CD14-positive monocyte (primary cell): Measurements from ENCODE around the gene PAMR1. TPM values are rescaled to one million over a fixed set of nuclear protein-coding genes. Genes with fewer than 3 reads are reported as not detected.

ENCODE experiments used
- DNase-seq, 3 donors: peaks; one replicate each; pipeline ENCODE4 v3.0.0-alpha.2; 2011 to 2022
- H2AFZ ChIP-seq: 2 replicates; pipeline ENCODE4 v1.6.0; 2012; ENCODE audit warnings: mild to moderate bottlenecking, low read depth, low read length, inconsistent platforms; ENCODE audit not compliant: insufficient read depth, poor library complexity, severe bottlenecking
- H3K27ac ChIP-seq, 2 donors: 1 replicate in 1 of 2; 2 replicates in 1 of 2; pipeline ENCODE4 v1.5.1; 2012 to 2013; ENCODE audit warnings: low read length in 2 of 2, control low read depth in 1 of 2, inconsistent platforms in 1 of 2, low read depth in 1 of 2, mild to moderate bottlenecking in 1 of 2
- H3K27me3 ChIP-seq, 2 donors: one replicate each; pipeline versions ENCODE4 v1.6.0 to v1.6.1; 2011 to 2013; ENCODE audit warnings: low read length in 2 of 2; ENCODE audit not compliant: control insufficient read depth in 2 of 2, insufficient read depth in 2 of 2
- H3K36me3 ChIP-seq, 2 donors: replicated peaks in 1 of 2; 1 replicate in 1 of 2; 2 replicates in 1 of 2; pipeline versions ENCODE4 v1.5.1 to v1.6.1; 2012 to 2013; ENCODE audit warnings: low read length in 2 of 2, control low read depth in 1 of 2, inconsistent platforms in 1 of 2, mild to moderate bottlenecking in 1 of 2; ENCODE audit not compliant: insufficient read depth in 2 of 2, control insufficient read depth in 1 of 2
- H3K4me1 ChIP-seq, 2 donors: 1 replicate in 1 of 2; 2 replicates in 1 of 2; pipeline versions ENCODE4 v1.5.1 to v1.6.1; 2012 to 2013; ENCODE audit warnings: low read length in 2 of 2, control low read depth in 1 of 2, inconsistent platforms in 1 of 2, mild to moderate bottlenecking in 1 of 2, moderate library complexity in 1 of 2; ENCODE audit not compliant: insufficient read depth in 2 of 2, control insufficient read depth in 1 of 2
- H3K4me2 ChIP-seq: replicated peaks from 2 replicates; pipeline ENCODE3; 2012; ENCODE audit warnings: low read length, moderate library complexity, mild to moderate bottlenecking; ENCODE audit not compliant: poor library complexity, severe bottlenecking; ENCODE audit errors: extremely low read depth
- H3K4me3 ChIP-seq, 3 experiments: fragments of 200-600 bp in 1 of 3; sonication (generic) in 1 of 3; replicated peaks in 1 of 3; 1 replicate in 2 of 3; 2 replicates in 1 of 3; pipeline ENCODE4 v1.5.1; 2011 to 2013; ENCODE audit warnings: low read length in 3 of 3, mild to moderate bottlenecking in 3 of 3, control low read depth in 2 of 3, low read depth in 2 of 3, inconsistent platforms in 1 of 3, moderate library complexity in 1 of 3
- H3K79me2 ChIP-seq: 2 replicates; pipeline ENCODE4 v1.6.0; 2012; ENCODE audit warnings: mild to moderate bottlenecking, control low read depth, inconsistent platforms, low read length, moderate library complexity; ENCODE audit not compliant: insufficient read depth
- H3K9ac ChIP-seq: 2 replicates; pipeline ENCODE4 v1.6.0; 2017; ENCODE audit warnings: low read length, mild to moderate bottlenecking; ENCODE audit not compliant: insufficient read depth, poor library complexity, severe bottlenecking
- H3K9me3 ChIP-seq, 2 donors: replicated peaks in 1 of 2; 1 replicate in 1 of 2; 2 replicates in 1 of 2; pipeline versions ENCODE4 v1.5.1 to v1.6.1; 2012 to 2013; ENCODE audit warnings: low read length in 2 of 2, control low read depth in 1 of 2; ENCODE audit not compliant: control insufficient read depth in 1 of 2, insufficient read depth in 1 of 2
- H4K20me1 ChIP-seq: 2 replicates; pipeline ENCODE4 v1.6.0; 2012; ENCODE audit warnings: mild to moderate bottlenecking, low read length, control low read depth, moderate library complexity; ENCODE audit not compliant: insufficient read depth
- H3K27ac Mint-ChIP-seq, 7 donors: one replicate each; pipeline ENCODE4 v1.8.0; 2020; ENCODE audit warnings: mild to moderate bottlenecking in 7 of 7, mixed read lengths in 7 of 7, moderate library complexity in 6 of 7, inconsistent platforms in 2 of 7
- H3K27me3 Mint-ChIP-seq, 3 donors: one replicate each; pipeline ENCODE4 v1.8.0; 2021 to 2022; ENCODE audit warnings: low read depth in 3 of 3, mild to moderate bottlenecking in 3 of 3, mixed read lengths in 3 of 3, moderate library complexity in 3 of 3, inconsistent platforms in 1 of 3
- H3K36me3 Mint-ChIP-seq, 2 donors: one replicate each; pipeline ENCODE4 v1.8.0; 2020; ENCODE audit warnings: mixed read lengths in 2 of 2, inconsistent platforms in 1 of 2, mild to moderate bottlenecking in 1 of 2
- H3K4me1 Mint-ChIP-seq: one replicate; pipeline ENCODE4 v1.8.0; 2020; ENCODE audit warnings: mild to moderate bottlenecking, mixed read lengths
- H3K4me3 Mint-ChIP-seq, 2 donors: one replicate each; pipeline ENCODE4 v1.8.0; 2020; ENCODE audit warnings: mild to moderate bottlenecking in 2 of 2, mixed read lengths in 2 of 2, moderate library complexity in 1 of 2
- H3K9me3 Mint-ChIP-seq, 7 donors: one replicate each; pipeline ENCODE4 v1.8.0; 2020 to 2022; ENCODE audit warnings: mixed read lengths in 7 of 7, mild to moderate bottlenecking in 6 of 7, moderate library complexity in 6 of 7, inconsistent platforms in 2 of 7
- WGBS: methylation state at CpG from one replicate; pipeline ENCODE4 v1.1.5; 2013; ENCODE audit warnings: missing lambda C conversion rate; ENCODE audit not compliant: insufficient coverage; 5-methylcytosine and 5-hydroxymethylcytosine counted together
- intact Hi-C, 2 donors: fragments of 100-400 bp; cut with micrococcal nuclease; formaldehyde crosslinking; loops; one replicate each; pipeline versions ENCODE4 v1.15.0 to v1.15.1; 2023
- polyA plus RNA-seq, 3 donors: library from polyadenylated mRNA; depleted of rRNA in 1 of 3; unstranded in 2 of 3; stranded (reverse) in 1 of 3; fragments of 300-500 nt in 2 of 3; fragments of >200 nt in 1 of 3; fragmentation: Illumina TruSeq in 2 of 3; gene quantifications; 1 replicate in 2 of 3; 2 replicates in 1 of 3; pipeline ENCODE4 v1.2.3, GENCODE V29; 2012 to 2021
- TF ChIP-seq, protein P1 (sequence below): fragments of 200-600 bp; IDR thresholded peaks from one replicate; pipeline ENCODE4 v1.8.0; 2022; ENCODE audit warnings: antibody characterized with exemption, mild to moderate bottlenecking

PAMR1 gene
- polyA plus RNA-seq, 3 donors: not detected

DNA sequence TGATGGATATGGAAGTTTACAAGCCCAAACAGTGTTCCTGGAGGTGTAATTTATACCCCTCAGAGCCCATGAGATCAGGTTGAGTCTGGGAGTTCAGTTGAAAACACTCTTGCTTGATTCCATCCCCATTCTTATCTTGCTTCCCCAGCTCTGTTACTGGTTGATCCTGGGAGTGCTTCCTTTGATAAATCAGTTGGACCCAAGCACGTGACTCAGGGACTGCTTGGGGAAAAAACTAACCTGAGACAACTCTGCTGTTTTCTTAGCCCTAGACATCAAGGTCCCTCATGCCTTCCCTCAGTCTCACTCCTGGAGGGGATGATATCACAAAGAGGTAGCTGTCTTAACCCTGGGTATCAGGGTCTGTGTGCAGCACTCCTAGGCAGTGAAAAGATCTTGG is 71.1 kb downstream of the PAMR1 start:
- H3K27me3 ChIP-seq: peaks cover 3 to 8% of the 10 kb centered on the region in 2 donors
- H3K4me3 ChIP-seq: no peak overlapping the region
- Mint-ChIP-seq H3K27me3 (peaks cover 10 to 30% (median 13%) of the 10 kb centered on the region in 3 donors), H3K4me1 (no peaks in the 10 kb centered on the region), H3K9me3 (peaks cover 0 to 6% (median 2%) of the 10 kb centered on the region in 7 donors), H3K27ac (no peak overlapping the region), H3K4me3 (no peak overlapping the region), H3K36me3 (no peaks in the 10 kb centered on the region)
- no peak overlapping the region for H3K27ac ChIP-seq
- peaks cover 0 to 3% of the 10 kb centered on the region in 2 donors for H3K9me3 ChIP-seq
- no peaks in the 10 kb centered on the region for H3K36me3 ChIP-seq
- TF ChIP-seq, protein P1, sequence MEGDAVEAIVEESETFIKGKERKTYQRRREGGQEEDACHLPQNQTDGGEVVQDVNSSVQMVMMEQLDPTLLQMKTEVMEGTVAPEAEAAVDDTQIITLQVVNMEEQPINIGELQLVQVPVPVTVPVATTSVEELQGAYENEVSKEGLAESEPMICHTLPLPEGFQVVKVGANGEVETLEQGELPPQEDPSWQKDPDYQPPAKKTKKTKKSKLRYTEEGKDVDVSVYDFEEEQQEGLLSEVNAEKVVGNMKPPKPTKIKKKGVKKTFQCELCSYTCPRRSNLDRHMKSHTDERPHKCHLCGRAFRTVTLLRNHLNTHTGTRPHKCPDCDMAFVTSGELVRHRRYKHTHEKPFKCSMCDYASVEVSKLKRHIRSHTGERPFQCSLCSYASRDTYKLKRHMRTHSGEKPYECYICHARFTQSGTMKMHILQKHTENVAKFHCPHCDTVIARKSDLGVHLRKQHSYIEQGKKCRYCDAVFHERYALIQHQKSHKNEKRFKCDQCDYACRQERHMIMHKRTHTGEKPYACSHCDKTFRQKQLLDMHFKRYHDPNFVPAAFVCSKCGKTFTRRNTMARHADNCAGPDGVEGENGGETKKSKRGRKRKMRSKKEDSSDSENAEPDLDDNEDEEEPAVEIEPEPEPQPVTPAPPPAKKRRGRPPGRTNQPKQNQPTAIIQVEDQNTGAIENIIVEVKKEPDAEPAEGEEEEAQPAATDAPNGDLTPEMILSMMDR: no peak
- no peaks in the 10 kb centered on the region for H4K20me1 ChIP-seq
- intact Hi-C loops: no loop called here
- no CpG with 5 or more reads among the region's 1 CpG for WGBS
- no peak for DNase-seq
- no peaks in the 10 kb centered on the region for H3K4me1 ChIP-seq
- H3K4me2 ChIP-seq: no peak overlapping the region
- no peak overlapping the region for H3K9ac ChIP-seq
- H3K79me2 ChIP-seq: no peaks in the 10 kb centered on the region
- no peak overlapping the region for H2AFZ ChIP-seq

DNA sequence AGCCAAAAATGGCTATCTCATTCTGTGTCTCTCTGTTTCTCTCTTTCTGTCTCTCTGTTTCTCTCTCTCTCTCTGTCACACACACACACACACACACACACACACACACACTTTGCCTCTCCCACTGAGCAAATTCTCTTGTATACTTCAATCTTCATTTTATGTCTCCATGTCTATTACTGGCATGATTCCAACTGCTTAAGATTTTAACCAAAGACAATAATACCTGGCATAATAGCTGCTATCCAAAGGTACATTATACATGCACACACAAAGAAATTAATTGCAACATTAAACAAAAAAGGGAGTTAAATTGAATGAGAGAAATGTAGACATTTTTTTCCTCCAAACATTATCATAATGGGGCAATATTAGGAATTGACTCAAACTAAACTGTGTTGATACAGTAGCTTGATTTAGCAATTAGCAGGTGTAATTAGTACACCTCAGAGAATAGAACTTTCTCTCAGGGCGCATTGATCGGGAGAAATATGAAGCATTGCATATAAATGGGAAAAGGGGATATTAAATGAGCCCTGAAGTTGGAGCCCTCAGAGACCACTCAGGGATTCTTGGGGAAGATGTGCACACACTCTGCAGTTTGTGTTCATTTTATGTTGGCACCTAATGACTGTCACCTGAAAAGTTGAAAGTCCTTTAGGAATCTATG is 88.7 kb downstream of the PAMR1 start:
- no peak overlapping the region for H3K4me3 ChIP-seq
- H3K9me3 ChIP-seq: no peaks in the 10 kb centered on the region
- no peak overlapping the region for H2AFZ ChIP-seq
- Mint-ChIP-seq H3K36me3 (no peaks in the 10 kb centered on the region), H3K4me3 (peak overlapping the region in 1 of 2 donors; percentile 8), H3K27ac (peak overlapping the region in 1 of 7 donors; percentile 26), H3K4me1 (peaks cover 2% of the 10 kb centered on the region), H3K27me3 (peaks cover 19 to 45% (median 20%) of the 10 kb centered on the region in 3 donors), H3K9me3 (no peaks in the 10 kb centered on the region)
- no peaks in the 10 kb centered on the region for H3K79me2 ChIP-seq
- TF ChIP-seq, protein P1: no peak
- no peaks in the 10 kb centered on the region for H3K36me3 ChIP-seq
- no peak for DNase-seq
- no peak overlapping the region for H3K4me2 ChIP-seq
- H4K20me1 ChIP-seq: no peaks in the 10 kb centered on the region
- H3K27ac ChIP-seq: no peak overlapping the region
- no peaks in the 10 kb centered on the region for H3K4me1 ChIP-seq
- no CpG with 5 or more reads among the region's 2 CpGs for WGBS
- H3K9ac ChIP-seq: no peak overlapping the region
- H3K27me3 ChIP-seq: peaks cover 16 to 28% of the 10 kb centered on the region in 2 donors
- intact Hi-C loops: no loop called here
